K562 (cell line): ENCODE results near the gene KBTBD6. TPM values are rescaled to one million over a fixed set of nuclear protein-coding genes. Genes with fewer than 3 reads are reported as not detected.
A peak's percentile ranks its signal among the peaks of the same experiment; 100 is the strongest.

Source experiments
- CEBPG ChIP-seq, 3 experiments: fragments of 200-800 bp in 1 of 3; sonication (Bioruptor generic) in 1 of 3; sonication (generic) in 1 of 3; formaldehyde crosslinking in 1 of 3; IDR thresholded peaks in 2 of 3; conservative IDR thresholded peaks in 1 of 3; 2 replicates each; pipeline versions ENCODE4 v1.6.1 to v1.8.0; 2016 to 2022; ENCODE audit warnings: missing compliant biosample characterization in 2 of 3, missing genetic modification characterization in 2 of 3, mild to moderate bottlenecking in 1 of 3, missing genetic modification reagents in 1 of 3
- DIDO1 ChIP-seq: fragments of 450-650 bp; IDR thresholded peaks from 2 replicates; pipeline ENCODE4 v1.6.1; 2016; ENCODE audit warnings: low read depth, missing biosample characterization, missing genetic modification characterization
- DPF2 ChIP-seq: fragments of 450-650 bp; IDR thresholded peaks from 2 replicates; pipeline ENCODE4 v1.6.1; 2016
- FOSL1 ChIP-seq: fragments of 200-800 bp; sonication (Bioruptor generic); conservative IDR thresholded peaks from 2 replicates; pipeline ENCODE4 v1.6.1; 2016; ENCODE audit warnings: missing genetic modification characterization, missing compliant biosample characterization
- NONO ChIP-seq, 2 experiments: fragments of 200-400 bp in 1 of 2; fragments of 450-650 bp in 1 of 2; formaldehyde crosslinking in 1 of 2; IDR thresholded peaks; 2 replicates each; pipeline ENCODE4 v1.6.1; 2017; ENCODE audit warnings: low read depth in 2 of 2, mild to moderate bottlenecking in 2 of 2, moderate library complexity in 2 of 2, low read length in 1 of 2
- SRSF7 ChIP-seq: fragments of 200-400 bp; formaldehyde crosslinking; optimal IDR thresholded peaks from 2 replicates; pipeline ENCODE3; 2017; ENCODE audit warnings: mild to moderate bottlenecking, low read depth, low read length
- TBP ChIP-seq: optimal IDR thresholded peaks from 2 replicates; pipeline ENCODE3; 2011; ENCODE audit warnings: low read depth, low read length, improper control_type of control experiment
- UBTF ChIP-seq, 2 experiments: IDR thresholded peaks; 2 replicates each; pipeline ENCODE4 v1.6.1; 2012; ENCODE audit warnings: improper control_type of control experiment in 2 of 2, low read depth in 2 of 2, low read length in 2 of 2, borderline replicate concordance in 1 of 2
- VEZF1 ChIP-seq: fragments of 200-800 bp; sonication (Bioruptor generic); IDR thresholded peaks from 2 replicates; pipeline ENCODE4 v1.6.1; 2017; ENCODE audit warnings: missing genetic modification characterization, missing compliant biosample characterization
- YY1 ChIP-seq, 3 experiments: IDR thresholded peaks; 2 replicates each; pipeline ENCODE4 v1.6.1; 2011; ENCODE audit warnings: low read length in 2 of 3, mild to moderate bottlenecking in 2 of 3, moderate library complexity in 2 of 3, borderline replicate concordance in 1 of 3, control low read depth in 1 of 3, low read depth in 1 of 3; ENCODE audit not compliant: insufficient read depth in 3 of 3, insufficient replicate concordance in 2 of 3, control insufficient read depth in 1 of 3, insufficient read length in 1 of 3; ENCODE audit errors: extremely low read depth in 1 of 3
- ZBTB11 ChIP-seq, 3 experiments: fragments of 200-800 bp in 1 of 3; fragments of 250-450 bp in 1 of 3; fragments of 450-650 bp in 1 of 3; sonication (Bioruptor Pico) in 1 of 3; sonication (Bioruptor generic) in 1 of 3; formaldehyde crosslinking in 1 of 3; IDR thresholded peaks; 2 replicates each; pipeline versions ENCODE4 v1.6.1 to v1.8.0; 2016 to 2022; ENCODE audit warnings: mild to moderate bottlenecking in 2 of 3, missing genetic modification characterization in 2 of 3, missing compliant biosample characterization in 1 of 3, moderate library complexity in 1 of 3
- ZFP36 ChIP-seq: fragments of 150-350 bp; IDR thresholded peaks from 2 replicates; pipeline ENCODE4 v1.6.1; 2018; ENCODE audit warnings: low read length, low read depth; ENCODE audit not compliant: partially characterized antibody
- ZNF639 ChIP-seq, 2 experiments: fragments of 200-800 bp in 1 of 2; sonication (Bioruptor generic) in 1 of 2; sonication (generic) in 1 of 2; formaldehyde crosslinking in 1 of 2; IDR thresholded peaks in 1 of 2; conservative IDR thresholded peaks in 1 of 2; 2 replicates each; pipeline versions ENCODE4 v1.5.0 to v1.6.1; 2016 to 2020; ENCODE audit warnings: missing compliant biosample characterization in 1 of 2, missing genetic modification characterization in 1 of 2, missing genetic modification reagents in 1 of 2
- polyA plus RNA-seq, 8 experiments: library from polyadenylated mRNA; depleted of rRNA in 4 of 8; stranded (reverse) in 5 of 8; unstranded in 3 of 8; fragments of >200 nt; fragmentation: Nextera tagmentation in 2 of 8; fragmentation: Illumina TruSeq in 1 of 8; extraction: Ambion mirVana in 2 of 8; extraction: Trizol in 1 of 8; gene quantifications; 2 replicates each; pipeline versions ENCODE4 v1.2.1 to v1.2.3, GENCODE V29; 2011 to 2014; ENCODE audit warnings: inconsistent platforms in 1 of 8, missing spikeins in 1 of 8
- total RNA-seq, 7 experiments: library from RNA; depleted of rRNA in 6 of 7; stranded (reverse); fragments of >200 nt in 6 of 7; fragmentation: Illumina TruSeq in 2 of 7; extraction: Trizol in 2 of 7; gene quantifications; 2 replicates each; pipeline versions ENCODE4 v1.2.1 to v1.2.3, GENCODE V29; 2011 to 2021; ENCODE audit warnings: low replicate concordance in 1 of 7

Gene KBTBD6
- total and polyA plus RNA-seq, 9 of the 15 experiments (the other 6 are each of a cell fraction or from before 2014, with no cell fraction given): 1.9 to 4.9 (median 3.2) TPM

GRCh38 chr13:41132512-41133152 is at the start of gene KBTBD6 (continued):
- peak; percentile 66 for TF ChIP-seq VEZF1 (CRISPR knock-in tag)
- TF ChIP-seq ZNF639 (CRISPR knock-in tag; conservative IDR thresholded peaks at IDR 0.05 in 1 of 2, IDR thresholded peaks at IDR 0.05 in 1 of 2): peak in 1 of 2 experiments; percentile 85; a peak in 2 of 4 replicates
- TF ChIP-seq TBP: peak; percentile 70
- TF ChIP-seq DIDO1: peak; percentile 68
- no peak for TF ChIP-seq SRSF7
- TF ChIP-seq NONO (IDR thresholded peaks at IDR 0.05; ENCODE audit: low read depth in 2 of 2, low read length in 1 of 2): no peak
- peak; percentile 30 for TF ChIP-seq ZFP36
- no peak for TF ChIP-seq CEBPG (CRISPR knock-in tag; IDR thresholded peaks at IDR 0.05)
- TF ChIP-seq CEBPG (tag; conservative IDR thresholded peaks at IDR 0.05 in 1 of 2, IDR thresholded peaks at IDR 0.05 in 1 of 2): peak in 1 of 2 experiments; percentile 60; a peak in 1 of 4 replicates
- peak in 1 of 3 experiments; percentile 71; a peak in 2 of 6 replicates for TF ChIP-seq ZBTB11 (CRISPR knock-in tag; IDR thresholded peaks at IDR 0.05)
- TF ChIP-seq DPF2: peak; percentile 70
- peak in 2 of 3 experiments; percentile 25 to 44 for TF ChIP-seq YY1 (IDR thresholded peaks at IDR 0.05; ENCODE audit: borderline replicate concordance in 1 of 3, control insufficient read depth in 1 of 3, extremely low read depth in 1 of 3, insufficient read depth in 3 of 3, insufficient read length in 1 of 3, insufficient replicate concordance in 2 of 3, low read depth in 1 of 3, low read length in 2 of 3)
- TF ChIP-seq FOSL1 (tag): peak; percentile 94
- peak in 1 of 2 experiments; percentile 90; a peak in 2 of 4 replicates for TF ChIP-seq UBTF (IDR thresholded peaks at IDR 0.05; ENCODE audit: borderline replicate concordance in 1 of 2, low read depth in 2 of 2, low read length in 2 of 2)
